GM18498 (cell line): ENCODE measurements around the gene SPATA31C2.
"Not testable (repeated sequence)": the region's sequence is repeated elsewhere in the genome, so short reads cannot be mapped to it uniquely, and the experiment has no call there.

Source experiments
- ATAC-seq: cut with Tn5 transposase; IDR thresholded peaks from one replicate; pipeline ENCODE4 v1.9.1; 2021; ENCODE audit warnings: mild to moderate bottlenecking, moderate library complexity; ENCODE audit not compliant: unreplicated experiment

SPATA31C2 gene

DNA sequence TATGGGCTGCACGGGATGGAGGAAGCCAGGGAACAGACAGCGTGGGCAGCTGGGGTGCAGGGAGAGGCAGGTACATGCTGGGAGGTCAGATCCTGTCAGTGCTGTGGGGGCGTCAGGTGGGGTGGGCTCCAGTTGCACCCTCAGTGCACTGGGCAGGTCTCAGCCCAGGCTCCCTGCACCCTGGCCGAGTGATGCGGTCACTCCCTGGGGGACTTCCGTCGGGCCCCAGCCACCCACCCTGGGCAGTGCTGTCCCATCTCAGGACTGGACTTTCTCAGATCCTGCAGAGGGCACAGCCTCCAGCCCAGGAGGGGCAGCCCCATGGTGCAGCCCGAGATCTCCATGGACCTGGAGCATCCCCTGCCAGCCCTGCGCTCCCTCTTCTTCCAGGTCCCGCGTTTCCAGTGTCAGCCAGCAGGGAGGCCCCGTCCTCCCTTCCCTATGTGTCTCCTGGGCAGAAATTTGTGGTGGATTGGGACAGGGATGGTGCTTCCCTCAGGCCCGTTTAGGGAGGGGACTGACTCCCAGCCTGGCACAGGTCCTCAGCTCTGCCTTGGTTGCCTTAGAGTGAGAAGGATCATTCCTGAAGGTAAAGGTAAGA is 10.5 kb downstream of the SPATA31C2 start:
- not testable (repeated sequence) for ATAC-seq

DNA sequence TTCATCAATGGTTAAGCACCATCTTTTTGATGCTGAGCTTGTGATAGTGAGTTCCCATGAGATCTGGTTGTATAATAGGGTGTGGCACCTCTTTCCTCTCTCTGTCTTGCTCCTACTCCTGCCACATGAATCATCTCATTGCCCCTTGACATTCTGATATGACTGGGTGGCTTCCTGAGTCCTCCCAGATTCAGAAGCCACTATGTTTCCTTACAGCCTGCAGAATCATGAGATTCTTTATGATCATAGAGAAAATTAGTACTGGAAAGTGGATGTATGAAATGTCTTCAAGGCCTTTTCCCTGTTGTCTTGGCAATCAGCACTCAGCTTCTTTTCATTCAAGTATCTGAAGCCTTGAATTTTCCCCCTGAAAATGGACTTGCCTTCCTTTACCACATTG is 14.9 kb downstream of the SPATA31C2 start:
- not testable (repeated sequence) for ATAC-seq

DNA sequence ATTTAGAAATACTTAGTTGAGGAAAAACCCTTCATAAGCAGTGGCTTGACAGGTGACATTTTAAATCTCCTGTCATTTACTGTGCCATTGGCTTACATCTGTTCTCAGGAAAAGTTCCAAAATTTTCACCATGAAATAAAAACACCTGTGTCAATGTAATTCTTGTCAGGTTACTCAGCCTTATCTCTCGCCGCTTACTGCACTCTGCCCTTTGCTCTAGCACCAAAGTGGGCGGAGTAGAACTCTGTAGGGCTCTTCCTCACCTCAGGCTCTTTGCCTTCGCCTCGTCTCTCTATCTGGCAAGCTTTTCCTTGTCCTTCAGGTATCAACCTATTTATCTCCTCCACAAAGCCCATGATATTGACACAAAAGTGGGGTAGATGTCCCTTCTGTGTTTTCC is 20.2 kb downstream of the SPATA31C2 start:
- ATAC-seq, result not testable (repeated sequence)

DNA sequence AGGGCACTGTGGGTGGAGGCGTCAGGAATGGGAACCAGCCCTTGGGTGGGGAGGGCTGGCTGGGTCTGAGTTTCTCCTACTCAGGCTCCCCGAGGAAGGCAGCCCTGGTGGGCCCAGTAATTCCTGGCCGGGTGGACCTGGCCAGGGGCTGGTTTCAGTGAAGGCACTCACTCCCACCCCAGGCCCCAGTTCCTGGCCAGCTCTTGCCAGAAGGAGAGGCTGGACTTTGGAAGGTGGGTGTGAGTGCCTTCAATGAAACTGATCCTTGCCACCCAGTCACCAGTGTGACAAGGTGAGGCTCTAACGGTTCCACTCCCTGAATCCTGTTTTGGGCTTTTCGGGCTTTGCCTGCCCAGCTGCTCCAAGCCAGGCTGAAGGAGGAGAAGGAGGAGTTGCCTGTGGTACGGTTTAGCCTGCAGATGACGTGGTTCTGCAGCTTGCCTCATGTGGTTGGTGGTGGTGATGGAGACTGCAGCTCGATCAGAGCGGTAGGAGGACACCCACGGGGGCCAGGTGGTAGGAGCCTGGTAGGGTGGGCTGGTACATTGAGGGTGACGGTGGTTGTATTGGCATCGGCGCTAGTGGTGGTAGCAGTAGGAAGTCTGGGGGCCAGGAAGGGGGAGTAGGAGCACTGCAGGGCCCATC is 23.2 kb downstream of the SPATA31C2 start:
- ATAC-seq, result not testable (repeated sequence)

DNA sequence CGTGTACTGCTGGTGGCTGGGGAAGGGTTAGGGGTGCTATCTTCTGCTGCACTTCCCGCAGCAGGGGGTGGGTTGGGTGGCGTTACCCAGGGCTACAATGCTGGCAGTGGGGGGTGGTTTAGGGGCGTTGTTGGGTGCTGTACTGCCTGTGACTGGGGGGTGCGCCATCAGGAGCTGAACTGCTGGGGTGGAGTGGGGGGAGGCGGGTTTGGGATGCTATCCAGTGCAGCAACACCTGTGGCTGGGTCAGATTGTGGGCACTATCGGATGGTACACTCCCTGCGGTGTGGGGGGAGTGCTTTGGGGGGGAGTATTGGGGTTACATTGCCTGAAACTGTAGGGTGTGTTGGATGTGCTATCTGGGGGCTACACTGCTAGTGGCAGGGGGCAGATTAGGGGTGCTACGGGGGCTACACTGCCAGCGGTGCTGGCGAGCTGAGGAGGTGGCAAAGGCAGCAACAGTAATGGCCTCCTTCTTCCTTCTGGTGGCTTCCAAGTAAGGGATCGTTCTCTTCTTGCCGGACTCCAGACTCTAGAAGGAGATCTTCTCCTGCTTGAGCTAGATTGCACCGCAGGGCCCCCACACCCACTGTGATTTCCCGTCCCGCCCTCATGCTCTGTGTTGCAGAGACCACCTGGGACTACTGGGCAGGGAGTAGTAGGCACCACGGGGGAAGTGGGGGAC is 23.9 kb downstream of the SPATA31C2 start:
- ATAC-seq, result not testable (repeated sequence)

DNA sequence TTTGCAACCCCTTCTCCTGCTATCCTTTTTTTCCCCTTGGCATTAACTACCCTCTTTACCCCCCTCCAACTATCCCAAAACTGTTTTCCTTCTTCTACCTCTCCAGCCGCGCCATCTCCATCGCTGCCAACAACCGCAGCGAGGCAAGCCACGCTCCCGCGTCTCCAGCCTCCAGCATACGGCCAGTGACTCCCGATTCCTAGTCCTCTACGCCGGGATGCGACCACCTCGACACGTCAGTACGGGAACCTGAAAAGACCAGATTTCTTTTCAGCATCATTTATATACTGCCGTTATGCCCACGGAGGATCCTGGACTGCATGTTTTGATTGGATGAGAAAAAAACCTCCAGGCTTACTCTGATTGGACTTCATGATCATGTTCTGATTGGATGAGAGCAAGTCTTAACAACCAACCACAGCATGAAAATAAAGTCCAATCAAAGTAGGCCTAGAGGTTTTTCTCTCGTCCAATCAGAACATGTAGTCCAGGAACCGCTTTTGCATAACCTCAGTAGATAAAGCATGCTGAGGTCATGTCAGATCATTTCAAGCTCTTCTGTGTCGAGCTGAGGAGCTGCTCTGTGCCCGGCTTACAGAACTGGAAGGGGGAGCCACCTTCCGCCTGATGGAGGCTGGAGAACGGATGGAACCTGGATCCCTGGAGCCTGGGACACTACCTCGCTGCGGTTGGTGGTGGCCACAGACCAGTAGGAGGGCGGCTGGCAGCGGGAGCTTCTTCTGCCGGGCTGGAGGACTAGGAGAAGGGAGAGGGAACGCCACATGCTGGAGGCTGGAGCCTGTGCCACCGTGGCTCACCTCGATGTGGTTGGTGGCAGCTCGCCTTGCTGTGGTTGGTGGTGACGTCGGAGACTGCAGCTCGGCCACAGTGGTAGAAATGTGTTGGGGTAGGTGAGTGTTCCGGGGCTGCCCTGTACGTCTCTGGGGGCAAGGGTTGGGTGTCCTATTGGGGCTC is 24.8 kb downstream of the SPATA31C2 start:
- not testable (repeated sequence) for ATAC-seq

DNA sequence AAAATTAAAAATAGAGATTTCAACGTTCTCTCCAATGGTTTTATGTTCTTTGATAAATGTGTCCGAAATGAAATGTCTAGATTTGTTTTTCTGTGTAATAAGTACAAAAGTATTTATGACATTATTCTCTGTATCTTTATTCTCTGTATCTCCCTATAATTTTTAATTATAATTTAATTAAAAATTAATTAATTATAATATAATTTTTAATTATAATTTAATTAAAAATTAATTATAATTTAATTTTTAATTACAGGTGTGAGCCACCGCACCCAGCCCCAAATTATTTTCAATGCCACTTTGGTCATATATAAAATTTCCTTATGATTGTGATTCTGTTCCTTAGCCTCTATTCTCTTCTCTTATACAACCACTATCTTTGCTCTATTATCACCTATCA is 28.2 kb downstream of the SPATA31C2 start:
- no peak for ATAC-seq

DNA sequence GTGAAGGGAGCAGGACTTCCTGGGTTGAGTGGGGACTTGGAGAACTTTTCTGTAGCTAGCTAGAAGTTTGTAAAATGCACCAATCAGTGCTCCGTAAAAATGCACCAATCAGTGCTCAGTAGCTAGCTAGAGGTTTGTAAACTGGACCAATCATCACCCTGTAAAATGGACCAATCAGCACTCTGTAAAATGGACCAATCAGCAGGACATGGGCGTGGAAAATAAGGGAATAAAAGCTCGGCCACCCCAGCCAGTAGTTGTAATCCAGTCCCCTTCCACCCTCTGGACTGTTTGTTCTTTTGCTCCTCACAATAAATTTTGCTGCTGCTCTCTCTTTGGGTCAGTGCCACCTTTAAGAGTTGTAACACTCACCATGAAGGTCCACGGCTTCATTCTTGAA is 29.5 kb downstream of the SPATA31C2 start:
- no peak for ATAC-seq

DNA sequence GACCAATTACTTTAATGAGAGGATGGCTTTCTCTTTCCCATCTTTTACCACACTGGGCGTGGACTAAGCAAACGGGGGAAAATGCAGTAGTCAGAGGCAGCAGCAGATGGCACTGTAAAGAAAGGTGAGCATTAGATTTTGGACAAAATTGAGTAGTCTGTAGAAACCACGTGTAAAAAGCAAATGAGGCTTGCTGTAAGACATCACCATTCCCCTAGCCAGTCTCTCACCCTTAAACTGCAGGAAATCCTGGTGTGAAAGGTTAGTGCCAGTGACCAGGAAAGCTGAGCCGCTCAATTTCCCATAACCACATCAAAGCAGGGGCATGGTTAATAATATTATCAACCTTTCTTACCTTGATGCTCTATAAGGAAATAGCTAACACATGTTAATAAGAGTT is 31.8 kb downstream of the SPATA31C2 start:
- no peak for ATAC-seq

DNA sequence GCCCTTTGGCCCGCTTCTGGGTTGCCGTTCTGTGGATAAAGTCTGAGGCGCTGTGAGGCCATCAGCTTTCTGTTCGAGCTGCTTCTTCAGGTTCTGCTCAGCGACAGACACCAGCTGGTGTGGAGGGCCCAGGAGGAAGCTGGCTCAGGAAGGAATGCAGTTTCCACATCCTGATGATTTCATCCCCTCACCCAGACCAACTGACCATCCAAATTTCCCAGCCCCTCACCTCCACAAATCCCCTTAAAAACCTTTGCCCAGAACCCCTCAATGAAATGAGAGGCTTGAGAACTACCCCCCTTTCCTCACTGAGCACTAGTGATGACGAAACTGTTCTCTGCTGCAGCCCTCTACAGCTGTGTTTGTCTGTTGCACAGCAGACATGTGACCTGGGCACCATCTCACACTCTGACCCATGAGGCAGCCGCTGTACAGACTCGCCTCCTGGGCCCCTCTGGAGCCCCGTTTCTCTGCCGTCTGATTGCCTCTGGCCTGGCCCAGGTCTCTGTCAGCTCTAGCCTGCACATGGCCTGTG is 45.4 kb downstream of the SPATA31C2 start:
- ATAC-seq, result no peak

DNA sequence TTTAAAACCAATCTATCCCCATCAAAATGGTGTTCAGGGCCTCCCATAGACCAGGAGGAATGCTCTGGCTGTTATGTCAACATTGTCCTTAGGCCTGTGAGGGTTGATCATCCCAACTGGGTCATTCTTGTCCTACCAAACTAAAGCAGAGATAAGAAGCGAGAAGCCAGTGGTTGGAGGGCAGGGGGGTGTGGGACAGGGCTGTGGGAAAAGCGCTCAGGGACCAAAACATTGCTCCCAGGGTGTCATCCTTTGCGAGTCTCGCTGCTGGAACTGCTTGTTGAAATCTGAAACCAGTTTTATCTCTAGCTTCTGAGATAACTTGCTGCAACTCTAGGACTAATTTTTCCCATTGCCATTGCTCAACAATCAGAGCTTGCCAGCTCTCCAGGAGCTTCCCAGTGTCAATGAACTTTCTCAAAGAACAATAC is 48.1 kb downstream of the SPATA31C2 start:
- no peak for ATAC-seq

DNA sequence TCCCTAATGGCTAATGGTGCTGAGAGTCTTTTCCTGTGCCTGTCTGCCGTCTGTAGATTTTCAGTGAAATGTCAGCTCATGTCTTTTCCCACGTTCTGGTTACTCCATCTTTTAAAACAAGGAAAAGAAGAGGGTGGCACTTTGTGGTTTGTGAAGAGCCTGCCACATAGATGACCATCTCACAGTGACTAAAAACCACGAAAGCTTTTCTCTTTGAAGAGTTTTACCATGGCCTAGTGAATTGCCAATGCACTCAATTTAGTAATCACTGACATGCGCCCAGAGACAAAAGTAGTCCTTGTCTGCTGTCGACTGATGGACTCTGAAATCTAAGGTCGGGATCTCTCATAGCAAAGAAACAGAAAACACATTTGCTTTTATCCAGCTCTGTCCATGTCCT is 50.4 kb downstream of the SPATA31C2 start:
- no peak for ATAC-seq

DNA sequence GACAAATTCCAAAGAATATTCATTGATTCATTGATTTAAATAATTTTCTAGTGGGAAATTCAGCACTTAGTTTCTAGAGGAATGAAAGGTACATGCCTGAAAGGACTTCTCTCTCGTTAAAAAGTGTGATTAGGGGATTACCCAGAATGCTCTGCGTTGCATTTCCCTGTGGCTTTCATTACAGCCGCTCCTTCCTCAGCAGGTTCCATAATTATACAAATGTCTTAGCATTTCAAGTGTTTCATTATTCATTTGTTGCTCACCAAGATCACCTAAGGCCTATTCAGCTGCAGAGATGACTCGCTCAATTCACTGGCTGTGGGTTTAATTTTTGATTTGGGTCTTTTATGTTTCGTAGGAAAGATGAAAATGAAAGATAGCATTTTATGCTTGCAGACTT is 52.8 kb downstream of the SPATA31C2 start:
- no peak for ATAC-seq

DNA sequence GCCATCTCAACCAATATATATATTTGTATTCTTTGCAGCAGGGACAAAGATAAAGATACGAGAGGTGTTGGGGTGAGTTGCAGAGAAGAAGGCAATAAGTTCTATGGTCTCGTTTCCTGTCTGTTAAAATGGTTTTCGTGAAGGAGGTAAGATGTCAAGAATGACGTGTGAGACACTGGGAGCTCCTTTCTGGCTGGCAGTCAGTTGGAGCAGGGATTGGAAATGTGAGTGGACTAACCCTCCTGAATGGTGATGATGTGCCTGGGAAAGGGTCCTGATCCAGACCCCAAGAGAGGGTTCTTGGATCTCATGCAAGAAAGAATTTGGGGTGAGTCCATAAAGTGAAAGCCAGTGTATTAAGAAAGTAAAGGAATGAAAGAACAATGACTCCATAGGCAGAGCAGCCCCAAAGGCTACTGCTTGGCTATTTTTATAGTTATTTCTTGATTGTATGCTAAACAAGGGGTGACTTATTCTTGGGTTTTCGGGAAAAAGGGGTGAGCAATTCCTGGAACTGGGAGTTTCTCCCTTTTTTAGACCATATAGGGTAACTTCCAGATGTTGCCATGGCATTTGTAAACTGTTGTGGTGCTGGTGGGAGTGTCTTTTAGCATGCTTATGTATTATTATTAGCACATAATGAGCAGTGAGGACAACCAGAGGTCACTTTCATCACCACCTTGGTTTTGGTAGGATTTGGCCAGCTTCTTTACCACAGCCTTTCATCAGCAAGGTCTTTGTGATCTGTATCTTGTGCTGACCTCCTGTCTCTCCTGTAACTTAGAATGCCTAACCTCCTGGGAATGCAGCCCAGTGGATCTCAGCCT is 53.7 kb downstream of the SPATA31C2 start:
- ATAC-seq, result no peak
